ENCODE data around the gene DENND5B. TPM values are rescaled to one million over a fixed set of nuclear protein-coding genes. Genes with fewer than 3 reads are reported as not detected.

DENND5B gene
- total and polyA plus RNA-seq, 10 of the 15 experiments (the other 5 are each of a cell fraction or from before 2014, with no cell fraction given): 0.39 to 32.5 (median 20.6) TPM

GRCh38 chr12:31474751-31475150 is 116.2 kb downstream of the DENND5B start:
- Histone ChIP-seq H3K36me3 (ENCODE audit: control insufficient read depth in 2 of 2, insufficient read depth in 2 of 2, low read length in 1 of 2) (no peaks in the 10 kb centered on the region; a peak in 1 of 4 replicates), H3K27ac (ENCODE audit: control insufficient read depth, insufficient read depth) (no peak overlapping the region), H3K9ac (ENCODE audit: control insufficient read depth, insufficient read depth, low read length) (no peak overlapping the region), H3K4me2 (ENCODE audit: control insufficient read depth, insufficient read depth) (no peak overlapping the region), H3K4me1 (ENCODE audit: control insufficient read depth, insufficient read depth, low read length) (peaks cover 27% of the 10 kb centered on the region), H3K4me3 (no peak overlapping the region), H3K9me3 (replicated peaks; ENCODE audit: control insufficient read depth, insufficient read depth, low read length) (no peaks in the 10 kb centered on the region; the same call in 2 of the 3 replicates), H3K79me2 (ENCODE audit: control insufficient read depth, insufficient read depth, low read length) (peaks cover under 1% of the 10 kb centered on the region), H4K20me1 (ENCODE audit: control insufficient read depth, insufficient read depth) (no peaks in the 10 kb centered on the region), H3K27me3 (replicated peaks in 1 of 2; ENCODE audit: control insufficient read depth in 2 of 2, insufficient read depth in 2 of 2, low read length in 1 of 2) (no peaks in the 10 kb centered on the region), H2AFZ (ENCODE audit: control insufficient read depth, low read depth, low read length) (no peak overlapping the region)
- ChIA-PET SMC1A (ENCODE audit: uncharacterized antibody, unreplicated experiment) (interaction anchor here (0.9 kb wide), 1 partner anchor 9 kb away, joined by 3 read pairs; no protein-coding TSS in a partner anchor), CTCF (no interaction called here), POLR2A (no interaction called here), RAD21 (ENCODE audit: unreplicated experiment) (no interaction called here)
- in situ Hi-C loops (cut with MboI) (no loop called here), intact Hi-C loops (cut with micrococcal nuclease; ENCODE audit: unreplicated experiment) (no loop called here)
- no TSS peak for BruUV-seq (replicated peaks)
- WGBS (ENCODE audit: insufficient coverage, insufficient replicate concordance, low lambda C conversion rate, missing lambda C conversion rate): 100% methylated on average over 2 of the region's 2 CpGs
- FAIRE-seq (no peak), ATAC-seq (no peak), DNase-seq (ENCODE audit: low read depth, low spot score) (no peak)
- TF ChIP-seq, protein P1, sequence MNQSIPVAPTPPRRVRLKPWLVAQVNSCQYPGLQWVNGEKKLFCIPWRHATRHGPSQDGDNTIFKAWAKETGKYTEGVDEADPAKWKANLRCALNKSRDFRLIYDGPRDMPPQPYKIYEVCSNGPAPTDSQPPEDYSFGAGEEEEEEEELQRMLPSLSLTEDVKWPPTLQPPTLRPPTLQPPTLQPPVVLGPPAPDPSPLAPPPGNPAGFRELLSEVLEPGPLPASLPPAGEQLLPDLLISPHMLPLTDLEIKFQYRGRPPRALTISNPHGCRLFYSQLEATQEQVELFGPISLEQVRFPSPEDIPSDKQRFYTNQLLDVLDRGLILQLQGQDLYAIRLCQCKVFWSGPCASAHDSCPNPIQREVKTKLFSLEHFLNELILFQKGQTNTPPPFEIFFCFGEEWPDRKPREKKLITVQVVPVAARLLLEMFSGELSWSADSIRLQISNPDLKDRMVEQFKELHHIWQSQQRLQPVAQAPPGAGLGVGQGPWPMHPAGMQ (IDR thresholded peaks at IDR 0.05; ENCODE audit: borderline replicate concordance): no peak
- TF ChIP-seq ZNF217 (IDR thresholded peaks at IDR 0.05) (no peak), CBX3 (IDR thresholded peaks at IDR 0.05; ENCODE audit: borderline replicate concordance, low read depth) (no peak)

- WGBS (ENCODE audit: insufficient coverage, insufficient replicate concordance, low lambda C conversion rate, missing lambda C conversion rate): 86% methylated on average over 7 of the region's 7 CpGs
- CTCF ChIA-PET: no interaction called here
- in situ Hi-C loops (cut with MboI): no loop called here
- TF ChIP-seq SKIL (IDR thresholded peaks at IDR 0.05; ENCODE audit: low read depth, poor library complexity, severe bottlenecking): no peak
- TF ChIP-seq, protein P2, sequence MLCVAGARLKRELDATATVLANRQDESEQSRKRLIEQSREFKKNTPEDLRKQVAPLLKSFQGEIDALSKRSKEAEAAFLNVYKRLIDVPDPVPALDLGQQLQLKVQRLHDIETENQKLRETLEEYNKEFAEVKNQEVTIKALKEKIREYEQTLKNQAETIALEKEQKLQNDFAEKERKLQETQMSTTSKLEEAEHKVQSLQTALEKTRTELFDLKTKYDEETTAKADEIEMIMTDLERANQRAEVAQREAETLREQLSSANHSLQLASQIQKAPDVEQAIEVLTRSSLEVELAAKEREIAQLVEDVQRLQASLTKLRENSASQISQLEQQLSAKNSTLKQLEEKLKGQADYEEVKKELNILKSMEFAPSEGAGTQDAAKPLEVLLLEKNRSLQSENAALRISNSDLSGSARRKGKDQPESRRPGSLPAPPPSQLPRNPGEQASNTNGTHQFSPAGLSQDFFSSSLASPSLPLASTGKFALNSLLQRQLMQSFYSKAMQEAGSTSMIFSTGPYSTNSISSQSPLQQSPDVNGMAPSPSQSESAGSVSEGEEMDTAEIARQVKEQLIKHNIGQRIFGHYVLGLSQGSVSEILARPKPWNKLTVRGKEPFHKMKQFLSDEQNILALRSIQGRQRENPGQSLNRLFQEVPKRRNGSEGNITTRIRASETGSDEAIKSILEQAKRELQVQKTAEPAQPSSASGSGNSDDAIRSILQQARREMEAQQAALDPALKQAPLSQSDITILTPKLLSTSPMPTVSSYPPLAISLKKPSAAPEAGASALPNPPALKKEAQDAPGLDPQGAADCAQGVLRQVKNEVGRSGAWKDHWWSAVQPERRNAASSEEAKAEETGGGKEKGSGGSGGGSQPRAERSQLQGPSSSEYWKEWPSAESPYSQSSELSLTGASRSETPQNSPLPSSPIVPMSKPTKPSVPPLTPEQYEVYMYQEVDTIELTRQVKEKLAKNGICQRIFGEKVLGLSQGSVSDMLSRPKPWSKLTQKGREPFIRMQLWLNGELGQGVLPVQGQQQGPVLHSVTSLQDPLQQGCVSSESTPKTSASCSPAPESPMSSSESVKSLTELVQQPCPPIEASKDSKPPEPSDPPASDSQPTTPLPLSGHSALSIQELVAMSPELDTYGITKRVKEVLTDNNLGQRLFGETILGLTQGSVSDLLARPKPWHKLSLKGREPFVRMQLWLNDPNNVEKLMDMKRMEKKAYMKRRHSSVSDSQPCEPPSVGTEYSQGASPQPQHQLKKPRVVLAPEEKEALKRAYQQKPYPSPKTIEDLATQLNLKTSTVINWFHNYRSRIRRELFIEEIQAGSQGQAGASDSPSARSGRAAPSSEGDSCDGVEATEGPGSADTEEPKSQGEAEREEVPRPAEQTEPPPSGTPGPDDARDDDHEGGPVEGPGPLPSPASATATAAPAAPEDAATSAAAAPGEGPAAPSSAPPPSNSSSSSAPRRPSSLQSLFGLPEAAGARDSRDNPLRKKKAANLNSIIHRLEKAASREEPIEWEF (IDR thresholded peaks at IDR 0.05; ENCODE audit: insufficient replicate concordance, low read depth, low read length): no peak
Measured at GRCh38 chr12:31471823-31472222, 119.1 kb downstream of the DENND5B start.

More at GRCh38 chr12:31471823-31472222, 119.1 kb downstream of the DENND5B start:
- H2AFZ ChIP-seq (ENCODE audit: control insufficient read depth, low read depth, low read length): no peak overlapping the region
- peaks cover 0 to 3% of the 10 kb centered on the region in 2 experiments; a peak in 1 of 4 replicates for H3K36me3 ChIP-seq (ENCODE audit: control insufficient read depth in 2 of 2, insufficient read depth in 2 of 2, low read length in 1 of 2)
- no peak overlapping the region for H3K9ac ChIP-seq (ENCODE audit: control insufficient read depth, insufficient read depth, low read length)
- intact Hi-C loops (cut with micrococcal nuclease; ENCODE audit: unreplicated experiment): no loop called here
- ChIA-PET SMC1A (ENCODE audit: uncharacterized antibody, unreplicated experiment) (no interaction called here), POLR2A (no interaction called here), RAD21 (ENCODE audit: unreplicated experiment) (no interaction called here)
- H3K9me3 ChIP-seq (replicated peaks; ENCODE audit: control insufficient read depth, insufficient read depth, low read length): no peaks in the 10 kb centered on the region; the same call in 1 of the 3 replicates
- no peak for DNase-seq (ENCODE audit: low read depth, low spot score)
- no peak overlapping the region for H3K27ac ChIP-seq (ENCODE audit: control insufficient read depth, insufficient read depth)
- H3K27me3 ChIP-seq (replicated peaks in 1 of 2; ENCODE audit: control insufficient read depth in 2 of 2, insufficient read depth in 2 of 2, low read length in 1 of 2): no peaks in the 10 kb centered on the region
- H3K79me2 ChIP-seq (ENCODE audit: control insufficient read depth, insufficient read depth, low read length): no peaks in the 10 kb centered on the region; the same call in 1 of the 2 replicates
- H3K4me1 ChIP-seq (ENCODE audit: control insufficient read depth, insufficient read depth, low read length): peaks cover 5% of the 10 kb centered on the region
- no peak for ATAC-seq
- H3K4me2 ChIP-seq (ENCODE audit: control insufficient read depth, insufficient read depth): no peak overlapping the region
- no peak for FAIRE-seq
- no peak overlapping the region for H3K4me3 ChIP-seq
- H4K20me1 ChIP-seq (ENCODE audit: control insufficient read depth, insufficient read depth): no peaks in the 10 kb centered on the region
- no TSS peak for BruUV-seq (replicated peaks)

Measured in GM12878 (cell line).